Cerebellar nuclear complex (tissue), 1 donor: Measurements from ENCODE around the gene PCDHA5.
"Not testable (repeated sequence)": the region's sequence is repeated elsewhere in the genome, so short reads cannot be mapped to it uniquely, and the experiment has no call there.

Experiments used
- DNase-seq, 2 experiments: peaks; one replicate each; lab custom pipeline; 2025; lab: John Stamatoyannopoulos, UW

Gene PCDHA5

DNA sequence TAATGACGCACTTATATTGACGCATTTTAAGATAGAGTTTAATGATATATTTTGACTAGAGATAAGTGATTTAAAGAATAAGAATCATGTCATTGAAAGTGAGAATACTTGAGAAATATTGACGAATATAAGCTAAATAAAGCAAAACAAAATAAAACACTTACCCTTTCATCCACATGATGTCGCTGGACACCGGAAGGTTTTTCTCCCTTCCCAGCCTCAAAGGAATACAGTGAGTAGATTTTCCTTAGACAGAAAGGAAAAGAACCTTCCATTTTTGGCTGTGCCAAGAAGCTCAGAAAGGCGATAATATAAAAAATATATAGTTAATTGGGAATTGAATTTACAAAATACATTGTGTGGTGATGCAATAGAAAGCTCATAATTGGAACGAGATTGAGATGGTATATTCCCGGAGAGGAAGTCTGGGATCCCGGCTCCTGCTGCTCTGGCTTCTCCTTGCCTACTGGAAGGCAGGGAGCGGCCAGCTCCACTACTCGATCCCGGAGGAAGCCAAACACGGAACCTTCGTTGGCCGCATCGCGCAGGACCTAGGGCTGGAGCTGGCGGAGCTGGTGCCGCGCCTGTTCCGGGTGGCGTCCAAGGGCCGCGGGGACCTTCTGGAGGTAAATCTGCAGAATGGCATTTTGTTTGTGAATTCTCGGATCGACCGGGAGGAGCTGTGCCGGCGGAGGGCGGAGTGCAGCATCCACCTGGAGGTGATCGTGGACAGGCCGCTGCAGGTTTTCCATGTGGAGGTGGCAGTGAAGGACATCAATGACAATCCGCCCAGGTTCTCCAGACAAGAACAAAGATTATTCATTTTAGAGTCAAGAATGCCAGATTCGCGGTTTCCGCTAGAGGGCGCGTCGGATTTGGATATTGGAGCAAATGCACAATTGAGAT is at the start of gene PCDHA5:
Gene PCDHA5, plus strand, starts transcription at position 239 of the 906 bp plus-strand sequence.
- no peak for DNase-seq

DNA sequence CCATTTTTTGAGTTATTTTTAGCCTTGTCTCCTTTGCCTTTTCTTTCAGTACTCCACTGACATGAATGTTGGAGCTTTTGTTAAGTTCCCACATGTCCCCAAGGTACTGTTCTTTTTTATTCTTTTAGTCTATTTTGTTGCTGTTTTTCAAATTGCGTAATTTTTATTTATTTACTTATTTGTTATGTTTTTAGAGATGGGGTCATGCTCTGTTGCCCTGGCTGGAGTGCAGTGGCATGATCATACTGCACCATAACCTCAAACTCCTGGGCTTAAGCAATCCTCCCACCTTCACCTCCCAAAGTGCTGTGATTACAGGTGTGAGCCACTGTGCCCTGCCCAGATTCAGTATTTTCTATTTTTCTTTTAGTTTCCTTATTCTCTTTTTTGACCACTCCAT is 40.9 kb upstream of the PCDHA5 start:
- no peak for DNase-seq

- no peak for DNase-seq
Measured at GRCh38 chr5:140785905-140786686, 35.3 kb upstream of the PCDHA5 start, which contains the start of gene PCDHA1. PCDHA1 (plus strand) TSS chr5:140786140.

DNA sequence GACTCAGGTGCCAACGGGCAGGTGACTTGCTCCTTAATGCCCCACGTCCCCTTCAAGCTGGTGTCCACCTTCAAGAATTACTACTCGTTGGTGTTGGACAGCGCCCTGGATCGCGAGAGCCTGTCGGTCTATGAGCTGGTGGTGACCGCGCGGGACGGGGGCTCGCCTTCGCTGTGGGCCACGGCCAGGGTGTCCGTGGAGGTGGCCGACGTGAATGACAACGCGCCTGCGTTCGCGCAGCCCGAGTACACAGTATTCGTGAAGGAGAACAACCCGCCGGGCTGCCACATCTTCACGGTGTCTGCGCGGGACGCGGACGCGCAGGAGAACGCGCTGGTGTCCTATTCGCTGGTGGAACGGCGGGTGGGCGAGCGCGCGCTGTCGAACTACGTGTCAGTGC is 34.0 kb upstream of the PCDHA5 start:
- not testable (repeated sequence) for DNase-seq

- DNase-seq = not testable (repeated sequence)
Measured at GRCh38 chr5:140787849-140788504, 33.4 kb upstream of the PCDHA5 start.

- no peak for DNase-seq
Measured at GRCh38 chr5:140791089-140791488, 30.3 kb upstream of the PCDHA5 start.

- no peak for DNase-seq
Measured at GRCh38 chr5:140794595-140795258, 26.7 kb upstream of the PCDHA5 start, which contains the start of gene PCDHA2. PCDHA2 (plus strand) TSS chr5:140794852.

DNA sequence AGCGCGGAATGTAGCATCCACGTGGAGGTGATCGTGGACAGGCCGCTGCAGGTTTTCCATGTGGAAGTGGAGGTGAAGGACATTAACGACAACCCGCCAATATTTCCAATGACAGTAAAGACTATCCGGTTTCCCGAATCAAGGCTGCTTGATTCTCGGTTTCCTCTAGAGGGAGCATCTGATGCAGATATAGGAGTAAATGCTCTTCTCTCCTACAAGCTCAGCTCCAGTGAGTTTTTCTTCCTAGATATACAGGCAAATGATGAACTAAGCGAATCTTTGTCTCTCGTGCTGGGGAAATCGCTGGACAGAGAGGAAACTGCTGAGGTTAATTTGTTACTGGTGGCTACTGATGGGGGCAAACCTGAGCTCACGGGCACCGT is 26.2 kb upstream of the PCDHA5 start:
- DNase-seq = no peak

DNA sequence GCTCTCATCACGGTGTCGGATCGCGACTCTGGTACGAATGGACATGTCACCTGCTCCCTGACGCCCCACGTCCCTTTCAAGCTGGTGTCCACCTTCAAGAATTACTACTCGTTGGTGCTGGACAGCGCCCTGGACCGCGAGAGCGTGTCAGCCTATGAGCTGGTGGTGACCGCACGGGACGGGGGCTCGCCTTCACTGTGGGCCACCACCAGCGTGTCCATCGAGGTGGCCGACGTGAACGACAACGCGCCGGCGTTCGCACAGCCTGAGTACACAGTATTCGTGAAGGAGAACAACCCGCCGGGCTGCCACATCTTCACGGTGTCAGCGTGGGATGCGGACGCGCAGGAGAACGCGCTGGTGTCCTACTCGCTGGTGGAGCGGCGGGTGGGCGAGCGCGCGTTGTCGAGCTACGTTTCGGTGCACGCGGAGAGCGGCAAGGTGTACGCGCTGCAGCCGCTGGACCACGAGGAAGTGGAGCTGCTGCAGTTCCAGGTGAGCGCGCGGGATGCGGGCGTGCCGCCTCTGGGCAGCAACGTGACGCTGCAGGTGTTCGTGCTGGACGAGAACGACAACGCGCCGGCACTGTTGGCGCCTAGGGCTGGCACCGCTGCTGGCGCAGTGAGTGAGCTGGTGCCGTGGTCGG is 25.2 kb upstream of the PCDHA5 start:
- not testable (repeated sequence) for DNase-seq

- DNase-seq = no peak
Measured at GRCh38 chr5:140796718-140797095, 24.7 kb upstream of the PCDHA5 start.

- DNase-seq = no peak
Measured at GRCh38 chr5:140800816-140801493, 20.5 kb upstream of the PCDHA5 start, which contains the start of gene PCDHA3. PCDHA3 (plus strand) TSS chr5:140801057.

GRCh38 chr5:140801494-140801841 is 19.9 kb upstream of the PCDHA5 start:
- DNase-seq = no peak

DNA sequence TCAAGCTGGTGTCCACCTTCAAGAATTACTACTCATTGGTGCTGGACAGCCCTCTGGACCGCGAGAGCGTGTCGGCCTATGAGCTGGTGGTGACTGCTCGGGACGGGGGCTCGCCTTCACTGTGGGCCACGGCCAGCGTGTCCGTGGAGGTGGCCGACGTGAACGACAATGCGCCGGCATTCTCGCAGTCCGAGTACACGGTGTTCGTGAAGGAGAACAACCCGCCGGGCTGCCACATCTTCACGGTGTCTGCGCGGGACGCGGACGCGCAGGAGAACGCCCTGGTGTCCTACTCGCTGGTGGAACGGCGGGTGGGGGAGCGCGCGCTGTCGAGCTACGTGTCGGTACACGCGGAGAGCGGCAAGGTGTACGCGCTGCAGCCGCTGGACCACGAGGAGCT is 19.0 kb upstream of the PCDHA5 start:
- not testable (repeated sequence) for DNase-seq

DNA sequence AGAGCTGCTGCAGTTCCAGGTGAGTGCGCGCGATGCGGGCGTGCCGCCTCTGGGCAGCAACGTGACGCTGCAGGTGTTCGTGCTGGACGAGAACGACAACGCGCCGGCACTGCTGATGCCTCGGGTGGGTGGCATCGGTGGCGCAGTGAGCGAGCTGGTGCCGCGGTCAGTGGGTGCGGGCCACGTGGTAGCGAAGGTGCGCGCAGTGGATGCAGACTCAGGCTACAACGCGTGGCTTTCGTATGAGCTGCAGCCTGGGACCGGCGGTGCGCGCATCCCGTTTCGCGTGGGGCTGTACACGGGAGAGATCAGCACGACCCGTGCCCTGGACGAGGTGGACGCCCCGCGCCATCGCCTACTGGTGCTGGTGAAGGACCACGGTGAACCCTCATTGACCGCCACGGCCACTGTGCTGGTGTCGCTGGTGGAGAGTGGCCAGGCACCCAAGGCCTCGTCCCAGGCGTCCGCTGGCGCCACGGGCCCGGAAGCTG is 18.6 kb upstream of the PCDHA5 start:
- DNase-seq = no peak

GRCh38 chr5:140806834-140807775 is 14.3 kb upstream of the PCDHA5 start, which contains the start of gene PCDHA4:
PCDHA4 (plus strand) TSS chr5:140807068.
- DNase-seq = no peak

DNA sequence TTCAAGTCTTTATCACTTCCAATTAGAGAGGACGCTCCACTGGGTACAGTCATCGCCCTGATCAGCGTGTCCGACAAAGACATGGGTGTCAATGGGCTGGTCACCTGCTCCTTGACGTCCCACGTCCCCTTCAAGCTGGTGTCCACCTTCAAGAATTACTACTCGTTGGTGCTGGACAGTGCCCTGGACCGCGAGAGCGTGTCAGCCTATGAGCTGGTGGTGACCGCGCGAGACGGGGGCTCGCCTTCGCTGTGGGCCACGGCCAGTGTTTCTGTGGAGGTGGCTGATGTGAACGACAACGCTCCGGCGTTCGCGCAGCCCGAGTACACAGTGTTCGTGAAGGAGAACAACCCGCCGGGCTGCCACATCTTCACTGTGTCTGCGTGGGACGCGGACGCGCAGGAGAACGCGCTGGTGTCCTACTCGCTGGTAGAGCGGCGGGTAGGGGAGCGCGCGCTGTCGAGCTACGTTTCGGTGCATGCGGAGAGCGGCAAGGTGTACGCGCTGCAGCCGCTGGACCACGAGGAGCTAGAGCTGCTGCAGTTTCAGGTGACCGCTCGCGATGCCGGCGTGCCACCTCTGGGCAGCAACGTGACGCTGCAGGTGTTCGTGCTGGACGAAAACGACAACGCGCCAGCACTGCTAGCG is 13.0 kb upstream of the PCDHA5 start:
- not testable (repeated sequence) for DNase-seq

GRCh38 chr5:140808889-140809291 is 12.5 kb upstream of the PCDHA5 start:
- no peak for DNase-seq

DNA sequence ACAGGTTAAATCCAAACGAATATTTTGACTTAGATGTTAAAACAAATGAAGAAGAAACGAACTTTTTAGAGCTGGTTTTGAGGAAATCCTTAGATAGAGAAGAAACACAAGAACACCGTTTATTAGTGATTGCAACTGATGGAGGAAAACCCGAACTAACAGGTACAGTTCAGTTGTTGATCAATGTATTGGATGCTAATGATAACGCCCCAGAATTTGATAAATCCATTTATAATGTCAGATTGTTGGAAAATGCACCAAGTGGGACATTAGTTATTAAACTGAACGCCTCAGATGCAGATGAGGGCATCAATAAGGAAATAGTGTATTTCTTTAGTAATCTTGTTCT is 842 bp downstream of the PCDHA5 start:
- no peak for DNase-seq

DNA sequence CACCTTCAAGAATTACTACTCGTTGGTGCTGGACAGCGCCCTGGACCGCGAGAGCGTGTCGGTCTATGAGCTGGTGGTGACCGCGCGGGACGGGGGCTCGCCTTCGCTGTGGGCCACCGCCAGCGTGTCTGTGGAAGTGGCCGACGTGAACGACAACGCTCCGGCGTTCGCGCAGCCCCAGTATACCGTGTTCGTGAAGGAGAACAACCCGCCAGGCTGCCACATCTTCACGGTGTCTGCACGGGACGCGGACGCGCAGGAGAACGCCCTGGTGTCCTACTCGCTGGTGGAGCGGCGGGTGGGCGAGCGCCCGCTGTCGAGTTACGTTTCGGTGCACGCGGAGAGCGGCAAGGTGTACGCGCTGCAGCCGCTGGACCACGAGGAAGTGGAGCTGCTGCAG is 1.6 kb downstream of the PCDHA5 start:
- DNase-seq = not testable (repeated sequence)
